Spleen (tissue), 11 donors: Measurements from ENCODE around the gene EPHB6. TPM values are rescaled to one million over a fixed set of nuclear protein-coding genes. Genes with fewer than 3 reads are reported as not detected.

Source experiments
- DNase-seq: peaks from one replicate; pipeline ENCODE4 v3.0.0-alpha.2; 2020
- H3K27ac ChIP-seq, 8 donors: fragments of 200-600 bp; sonication (generic) in 7 of 8; 1 replicate in 4 of 8; 2 replicates in 4 of 8; pipeline versions ENCODE4 v1.5.0 to v1.8.0; 2016 to 2021; ENCODE audit warnings: inconsistent platforms in 4 of 8, mild to moderate bottlenecking in 4 of 8, moderate library complexity in 1 of 8
- H3K27me3 ChIP-seq, 7 donors: fragments of 200-600 bp; sonication (generic) in 6 of 7; replicated peaks in 1 of 7; 1 replicate in 4 of 7; 2 replicates in 3 of 7; pipeline versions ENCODE4 v1.5.0 to v1.8.0; 2016 to 2021; ENCODE audit warnings: inconsistent platforms in 3 of 7, mild to moderate bottlenecking in 1 of 7
- H3K36me3 ChIP-seq, 6 donors: fragments of 200-600 bp; sonication (generic) in 5 of 6; 1 replicate in 4 of 6; 2 replicates in 2 of 6; pipeline versions ENCODE4 v1.5.0 to v1.8.0; 2016 to 2021; ENCODE audit warnings: inconsistent platforms in 2 of 6
- H3K4me1 ChIP-seq, 6 donors: fragments of 200-600 bp; sonication (generic) in 5 of 6; 1 replicate in 3 of 6; 2 replicates in 3 of 6; pipeline versions ENCODE4 v1.5.0 to v1.8.0; 2016 to 2021; ENCODE audit warnings: inconsistent platforms in 3 of 6
- H3K4me3 ChIP-seq, 8 donors: fragments of 200-600 bp; sonication (generic) in 7 of 8; 1 replicate in 4 of 8; 2 replicates in 4 of 8; pipeline versions ENCODE4 v1.5.0 to v1.8.0; 2016 to 2021; ENCODE audit warnings: inconsistent platforms in 4 of 8, mild to moderate bottlenecking in 4 of 8, moderate library complexity in 2 of 8
- H3K9me3 ChIP-seq, 8 donors: fragments of 200-600 bp; sonication (generic) in 7 of 8; 1 replicate in 4 of 8; 2 replicates in 4 of 8; pipeline versions ENCODE4 v1.5.0 to v1.8.0; 2016 to 2021; ENCODE audit warnings: inconsistent platforms in 4 of 8
- CTCF ChIP-seq, 11 experiments: fragments of 200-600 bp in 7 of 11; fragments of 450-650 bp in 4 of 11; sonication (generic) in 4 of 11; IDR thresholded peaks in 8 of 11; conservative IDR thresholded peaks in 3 of 11; 1 replicate in 7 of 11; 2 replicates in 4 of 11; pipeline versions ENCODE4 v1.4.0 to v1.8.0; 2016 to 2021; ENCODE audit warnings: antibody characterized with exemption in 11 of 11, inconsistent platforms in 4 of 11, mild to moderate bottlenecking in 1 of 11
- POLR2A ChIP-seq, 3 donors: fragments of 450-650 bp; IDR thresholded peaks; one replicate each; pipeline ENCODE4 v1.5.1; 2017; ENCODE audit warnings: antibody characterized with exemption in 3 of 3, mild to moderate bottlenecking in 1 of 3
- POLR2AphosphoS5 ChIP-seq, 3 donors: sonication (generic); formaldehyde crosslinking; IDR thresholded peaks; one replicate each; pipeline ENCODE4 v1.5.1; 2017; ENCODE audit warnings: antibody characterized with exemption in 3 of 3
- WGBS, 5 donors: extraction: QIAGEN DNeasy Blood & Tissue Kit in 3 of 5; methylation state at CpG; one replicate each; pipeline versions ENCODE4 v1.1.5 to v1.1.7; 2013 to 2018; 5-methylcytosine and 5-hydroxymethylcytosine counted together
- intact Hi-C: fragments of 100-400 bp; cut with DNase I; formaldehyde crosslinking; loops from one replicate; pipeline ENCODE4 v1.15.0; 2023; ENCODE audit warnings: low total_unique reads
- polyA plus RNA-seq, 3 donors: library from polyadenylated mRNA; stranded (reverse); fragments of 200-250 nt; gene quantifications; one replicate each; pipeline ENCODE4 v1.2.1, GENCODE V29; 2013
- total RNA-seq, 7 donors: library from RNA; depleted of rRNA in 3 of 7; stranded (reverse); fragments of >200 nt in 3 of 7; fragmentation: NEBNext Ultra II Directional in 4 of 7; extraction: Animal tissue kit (Norgen Biotek cat#: 25700) in 4 of 7; gene quantifications; one replicate each; pipeline versions ENCODE4 v1.1.0 to v1.2.1, GENCODE V29; 2016 to 2021
- donor health status: healthy with polysubstance abuse.
- donor health status: DM: no; HTN: no; CAD: no; lungs with moderate emphysema.
- donor health status: DM: no; HTN: no; CAD: no.
- donor health status: Bipolar disorder and iron deficiency.
- donor health status: healthy.
- donor health status: DM: no; HTN: no; CAD: no.
- donor health status: DM: yes; HTN: yes; CAD: no.

Gene EPHB6
- total and polyA plus RNA-seq, 10 donors: 11.3 to 28.8 (median 13.9) TPM

- H3K4me1 ChIP-seq: peaks cover 13 to 45% (median 30%) of the 10 kb centered on the region in 6 donors
- H3K27me3 ChIP-seq: peaks cover 0 to 17% (median 0%) of the 10 kb centered on the region in 7 donors
- no peak overlapping the region for H3K27ac ChIP-seq
- DNase-seq: no peak
- 82 to 93% (median 89%) methylated on average over 2 of the region's 2 CpGs for WGBS, 5 donors
- no peak overlapping the region for H3K4me3 ChIP-seq
- no peaks in the 10 kb centered on the region for H3K36me3 ChIP-seq
- TF ChIP-seq POLR2A (IDR thresholded peaks at IDR 0.05) (no peak), CTCF (IDR thresholded peaks at IDR 0.05 in 8 of 11, conservative IDR thresholded peaks at IDR 0.05 in 3 of 11) (no peak), POLR2AphosphoS5 (IDR thresholded peaks at IDR 0.05) (no peak)
- no peaks in the 10 kb centered on the region for H3K9me3 ChIP-seq
- intact Hi-C loops: loop anchor here (10.0 kb wide), 1 partner anchor 150 kb away; no protein-coding TSS in a partner anchor
These were observed 40.4 kb upstream of the EPHB6 start for GRCh38 chr7:142814451-142814850.

- H3K9me3 ChIP-seq: no peaks in the 10 kb centered on the region
- peaks cover 6 to 38% (median 23%) of the 10 kb centered on the region in 6 donors for H3K4me1 ChIP-seq
- no peak for DNase-seq
- intact Hi-C loops: loop anchor here (10.0 kb wide), 1 partner anchor 150 kb away; no protein-coding TSS in a partner anchor
- WGBS, 5 donors: 75 to 96% (median 86%) methylated on average over 3 of the region's 3 CpGs
- H3K27me3 ChIP-seq: peaks cover 0 to 17% (median 0%) of the 10 kb centered on the region in 7 donors
- H3K27ac ChIP-seq: no peak overlapping the region
- no peaks in the 10 kb centered on the region for H3K36me3 ChIP-seq
- no peak overlapping the region for H3K4me3 ChIP-seq
- TF ChIP-seq POLR2AphosphoS5 (IDR thresholded peaks at IDR 0.05) (no peak), CTCF (IDR thresholded peaks at IDR 0.05 in 8 of 11, conservative IDR thresholded peaks at IDR 0.05 in 3 of 11) (no peak), POLR2A (IDR thresholded peaks at IDR 0.05) (no peak)
These were observed 39.7 kb upstream of the EPHB6 start for GRCh38 chr7:142815134-142815533.

GRCh38 chr7:142817506-142817905, 37.4 kb upstream of the EPHB6 start:
- WGBS, 5 donors: 76 to 88% (median 85%) methylated on average over 2 of the region's 2 CpGs
- TF ChIP-seq POLR2AphosphoS5 (IDR thresholded peaks at IDR 0.05): no peak
- TF ChIP-seq CTCF (IDR thresholded peaks at IDR 0.05 in 8 of 11, conservative IDR thresholded peaks at IDR 0.05 in 3 of 11): no peak
- TF ChIP-seq POLR2A (IDR thresholded peaks at IDR 0.05): no peak
- H3K27me3 ChIP-seq: peaks cover 0 to 17% (median 0%) of the 10 kb centered on the region in 7 donors
- H3K4me1 ChIP-seq: peaks cover 0 to 14% (median 2%) of the 10 kb centered on the region in 6 donors
- no peak overlapping the region for H3K4me3 ChIP-seq
- intact Hi-C loops: loop anchor here (10.0 kb wide), 1 partner anchor 153 kb away; no protein-coding TSS in a partner anchor
- DNase-seq: no peak
- no peak overlapping the region for H3K27ac ChIP-seq
- H3K9me3 ChIP-seq: peaks cover 0 to 5% (median 0%) of the 10 kb centered on the region in 8 donors
- H3K36me3 ChIP-seq: no peaks in the 10 kb centered on the region

- DNase-seq: no peak
- Histone ChIP-seq H3K9me3 (peaks cover 0 to 12% (median 6%) of the 10 kb centered on the region in 8 donors), H3K4me3 (no peak overlapping the region), H3K4me1 (no peaks in the 10 kb centered on the region), H3K27me3 (peaks cover 0 to 7% (median 0%) of the 10 kb centered on the region in 7 donors), H3K36me3 (no peaks in the 10 kb centered on the region), H3K27ac (no peak overlapping the region)
- TF ChIP-seq CTCF (IDR thresholded peaks at IDR 0.05 in 8 of 11, conservative IDR thresholded peaks at IDR 0.05 in 3 of 11) (no peak), POLR2AphosphoS5 (IDR thresholded peaks at IDR 0.05) (no peak), POLR2A (IDR thresholded peaks at IDR 0.05) (no peak)
- intact Hi-C loops: loop anchor here (10.0 kb wide), 1 partner anchor 155 kb away; no protein-coding TSS in a partner anchor
- WGBS, 5 donors: 86 to 90% (median 88%) methylated on average over 5 of the region's 5 CpGs
These were observed 35.3 kb upstream of the EPHB6 start for GRCh38 chr7:142819530-142819929.
